ENCODE data around the gene OR2A12.
"Not testable (repeated sequence)": the region's sequence is repeated elsewhere in the genome, so short reads cannot be mapped to it uniquely, and the experiment has no call there.

OR2A12 gene

GRCh38 chr7:144050093-144050492 is 36.0 kb upstream of the OR2A12 start:
- TF ChIP-seq EZH2phosphoT487 (IDR thresholded peaks at IDR 0.05; ENCODE audit: borderline replicate concordance): no peak
- no peak for TF ChIP-seq CTCF (conservative IDR thresholded peaks at IDR 0.05; ENCODE audit: low read length)
- Histone ChIP-seq H3K9me2 (replicated peaks; ENCODE audit: low read depth, low read length) (no peaks in the 10 kb centered on the region), H3K9me3 (ENCODE audit: insufficient read depth, low read depth, low read length) (no peaks in the 10 kb centered on the region), H3F3A (ENCODE audit: low read depth) (no peaks in the 10 kb centered on the region), H3K9ac (ENCODE audit: low read depth, low read length, poor library complexity, severe bottlenecking) (no peak overlapping the region), H3K79me2 (ENCODE audit: insufficient read depth, low read length) (no peaks in the 10 kb centered on the region), H3K4me3 (ENCODE audit: low read length, poor library complexity, severe bottlenecking) (no peak overlapping the region), H2AFZ (ENCODE audit: low read length) (no peak overlapping the region), H3K27me3 (ENCODE audit: insufficient read depth, low read length, poor library complexity, severe bottlenecking) (no peaks in the 10 kb centered on the region), H3K4me2 (ENCODE audit: low read depth, low read length, poor library complexity, severe bottlenecking) (no peak overlapping the region), H3K36me3 (ENCODE audit: insufficient read depth, low read length) (no peaks in the 10 kb centered on the region), H3K4me1 (ENCODE audit: insufficient read depth, low read length, poor library complexity, severe bottlenecking) (no peaks in the 10 kb centered on the region), H4K20me1 (ENCODE audit: insufficient read depth, low read length, poor library complexity, severe bottlenecking) (no peaks in the 10 kb centered on the region)

DNA sequence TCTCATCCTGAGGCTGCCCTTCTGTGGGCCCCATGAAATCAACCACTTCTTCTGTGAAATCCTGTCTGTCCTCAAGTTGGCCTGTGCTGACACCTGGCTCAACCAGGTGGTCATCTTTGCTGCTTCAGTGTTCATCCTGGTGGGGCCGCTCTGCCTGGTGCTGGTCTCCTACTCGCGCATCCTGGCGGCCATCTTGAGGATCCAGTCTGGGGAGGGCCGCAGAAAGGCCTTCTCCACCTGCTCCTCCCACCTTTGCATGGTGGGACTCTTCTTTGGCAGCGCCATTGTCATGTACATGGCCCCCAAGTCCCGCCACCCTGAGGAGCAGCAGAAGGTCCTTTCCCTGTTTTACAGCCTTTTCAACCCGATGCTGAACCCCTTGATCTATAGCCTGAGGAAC is 35.2 kb upstream of the OR2A12 start:
- not testable (repeated sequence) for H3K4me2 ChIP-seq (ENCODE audit: low read depth, low read length, poor library complexity, severe bottlenecking); H3K9me3 ChIP-seq (ENCODE audit: insufficient read depth, low read depth, low read length); H3K79me2 ChIP-seq (ENCODE audit: insufficient read depth, low read length); H3K9me2 ChIP-seq (replicated peaks; ENCODE audit: low read depth, low read length); H3K4me3 ChIP-seq (ENCODE audit: low read length, poor library complexity, severe bottlenecking); H2AFZ ChIP-seq (ENCODE audit: low read length); H3K27me3 ChIP-seq (ENCODE audit: insufficient read depth, low read length, poor library complexity, severe bottlenecking); H4K20me1 ChIP-seq (ENCODE audit: insufficient read depth, low read length, poor library complexity, severe bottlenecking); H3F3A ChIP-seq (ENCODE audit: low read depth); H3K4me1 ChIP-seq (ENCODE audit: insufficient read depth, low read length, poor library complexity, severe bottlenecking); H3K36me3 ChIP-seq (ENCODE audit: insufficient read depth, low read length); H3K9ac ChIP-seq (ENCODE audit: low read depth, low read length, poor library complexity, severe bottlenecking)

GRCh38 chr7:144057954-144058353 is 28.1 kb upstream of the OR2A12 start:
- Histone ChIP-seq H3K27me3 (ENCODE audit: insufficient read depth, low read length, poor library complexity, severe bottlenecking) (no peaks in the 10 kb centered on the region), H3K4me3 (ENCODE audit: low read length, poor library complexity, severe bottlenecking) (no peak overlapping the region), H3K9ac (ENCODE audit: low read depth, low read length, poor library complexity, severe bottlenecking) (no peak overlapping the region), H3K9me2 (replicated peaks; ENCODE audit: low read depth, low read length) (no peaks in the 10 kb centered on the region), H3K36me3 (ENCODE audit: insufficient read depth, low read length) (no peaks in the 10 kb centered on the region), H2AFZ (ENCODE audit: low read length) (no peak overlapping the region), H3K4me1 (ENCODE audit: insufficient read depth, low read length, poor library complexity, severe bottlenecking) (no peaks in the 10 kb centered on the region), H3F3A (ENCODE audit: low read depth) (no peaks in the 10 kb centered on the region), H3K4me2 (ENCODE audit: low read depth, low read length, poor library complexity, severe bottlenecking) (no peak overlapping the region), H4K20me1 (ENCODE audit: insufficient read depth, low read length, poor library complexity, severe bottlenecking) (no peaks in the 10 kb centered on the region), H3K9me3 (ENCODE audit: insufficient read depth, low read depth, low read length) (no peaks in the 10 kb centered on the region), H3K79me2 (ENCODE audit: insufficient read depth, low read length) (no peaks in the 10 kb centered on the region)
- TF ChIP-seq CTCF (conservative IDR thresholded peaks at IDR 0.05; ENCODE audit: low read length) (no peak), EZH2phosphoT487 (IDR thresholded peaks at IDR 0.05; ENCODE audit: borderline replicate concordance) (no peak)

- Histone ChIP-seq H3K9me2 (replicated peaks; ENCODE audit: low read depth, low read length) (no peaks in the 10 kb centered on the region), H3K4me3 (ENCODE audit: low read length, poor library complexity, severe bottlenecking) (no peak overlapping the region), H3K4me1 (ENCODE audit: insufficient read depth, low read length, poor library complexity, severe bottlenecking) (no peaks in the 10 kb centered on the region), H3K79me2 (ENCODE audit: insufficient read depth, low read length) (no peaks in the 10 kb centered on the region), H3K9me3 (ENCODE audit: insufficient read depth, low read depth, low read length) (no peaks in the 10 kb centered on the region), H3K9ac (ENCODE audit: low read depth, low read length, poor library complexity, severe bottlenecking) (no peak overlapping the region), H2AFZ (ENCODE audit: low read length) (no peak overlapping the region), H4K20me1 (ENCODE audit: insufficient read depth, low read length, poor library complexity, severe bottlenecking) (no peaks in the 10 kb centered on the region), H3K36me3 (ENCODE audit: insufficient read depth, low read length) (no peaks in the 10 kb centered on the region), H3K27me3 (ENCODE audit: insufficient read depth, low read length, poor library complexity, severe bottlenecking) (no peaks in the 10 kb centered on the region), H3F3A (ENCODE audit: low read depth) (no peaks in the 10 kb centered on the region), H3K4me2 (ENCODE audit: low read depth, low read length, poor library complexity, severe bottlenecking) (no peak overlapping the region)
- peak; percentile 69 for TF ChIP-seq CTCF (conservative IDR thresholded peaks at IDR 0.05; ENCODE audit: low read length)
- TF ChIP-seq EZH2phosphoT487 (IDR thresholded peaks at IDR 0.05; ENCODE audit: borderline replicate concordance): no peak
Measured at GRCh38 chr7:144063710-144064109, 22.4 kb upstream of the OR2A12 start.

All from Loucy (cell line).